ENCODE data around the gene RIPOR2.

Gene RIPOR2

DNA sequence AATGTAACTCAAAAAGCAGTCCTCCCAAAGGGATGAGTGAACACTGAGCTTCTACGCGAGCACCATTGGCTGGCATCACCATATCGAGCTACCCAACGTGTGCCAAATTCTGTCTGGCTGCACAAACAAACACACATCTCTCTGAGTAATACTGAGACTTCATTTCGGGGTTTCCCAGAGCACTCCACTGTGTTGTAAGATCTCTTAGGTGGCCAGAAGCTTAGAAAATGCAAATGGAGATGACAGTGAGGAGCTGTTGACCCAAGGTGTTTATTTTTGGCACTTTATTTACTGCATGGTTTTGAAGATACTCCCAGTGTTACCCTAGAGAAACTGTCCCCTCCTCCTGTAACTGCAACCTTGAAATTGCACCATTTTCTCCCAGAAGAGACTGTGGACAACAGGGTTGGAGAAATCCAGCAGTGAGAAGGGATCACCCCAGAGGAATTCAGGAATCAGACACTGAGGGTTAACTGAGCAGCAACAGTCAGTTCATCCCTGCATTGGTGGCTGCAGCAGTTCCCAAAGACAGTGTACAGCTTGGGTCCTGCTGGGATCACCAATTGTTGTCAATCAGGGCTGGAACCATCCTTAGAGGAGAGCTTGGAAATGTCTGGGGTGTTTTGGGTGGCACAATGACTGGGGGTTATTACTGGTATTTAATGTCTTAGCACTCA is 1.0 kb upstream of the RIPOR2 start:
- no peaks in the 10 kb centered on the region for H3K36me3 Mint-ChIP-seq (ENCODE audit: low read depth)

DNA sequence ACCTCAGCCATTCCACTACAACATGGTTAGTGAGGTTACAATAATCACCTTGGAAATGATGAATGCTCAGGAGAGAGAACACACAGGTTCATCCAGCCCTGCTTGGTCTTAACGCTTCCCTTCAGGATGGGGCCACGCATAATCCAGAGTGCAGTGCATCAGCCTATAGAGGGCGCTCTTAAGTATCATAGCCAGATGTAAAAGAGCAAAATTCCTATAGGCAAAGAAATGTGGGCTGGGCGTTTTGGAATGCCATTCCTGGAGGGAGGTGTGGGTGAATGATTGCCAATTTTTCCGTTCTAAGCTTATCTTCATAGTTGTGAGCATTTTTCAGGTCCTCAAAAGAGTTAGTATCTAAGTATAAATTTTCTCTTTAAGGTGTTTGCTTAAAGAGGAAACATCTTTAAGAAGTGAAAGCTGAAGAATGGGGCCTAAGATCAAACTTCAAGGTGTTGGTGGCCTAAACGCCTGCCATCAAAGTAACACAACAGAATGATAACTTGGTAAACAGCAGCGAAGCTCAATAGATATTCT is 1.8 kb downstream of the RIPOR2 start:
- Mint-ChIP-seq H3K9me3 (no peaks in the 10 kb centered on the region), H3K36me3 (ENCODE audit: low read depth) (no peaks in the 10 kb centered on the region), H3K27me3 (ENCODE audit: low read depth) (peaks cover 6% of the 10 kb centered on the region), H3K4me1 (peaks cover 47% of the 10 kb centered on the region), H3K4me3 (no peak overlapping the region), H3K27ac (no peak overlapping the region)
- TF ChIP-seq, protein P1, sequence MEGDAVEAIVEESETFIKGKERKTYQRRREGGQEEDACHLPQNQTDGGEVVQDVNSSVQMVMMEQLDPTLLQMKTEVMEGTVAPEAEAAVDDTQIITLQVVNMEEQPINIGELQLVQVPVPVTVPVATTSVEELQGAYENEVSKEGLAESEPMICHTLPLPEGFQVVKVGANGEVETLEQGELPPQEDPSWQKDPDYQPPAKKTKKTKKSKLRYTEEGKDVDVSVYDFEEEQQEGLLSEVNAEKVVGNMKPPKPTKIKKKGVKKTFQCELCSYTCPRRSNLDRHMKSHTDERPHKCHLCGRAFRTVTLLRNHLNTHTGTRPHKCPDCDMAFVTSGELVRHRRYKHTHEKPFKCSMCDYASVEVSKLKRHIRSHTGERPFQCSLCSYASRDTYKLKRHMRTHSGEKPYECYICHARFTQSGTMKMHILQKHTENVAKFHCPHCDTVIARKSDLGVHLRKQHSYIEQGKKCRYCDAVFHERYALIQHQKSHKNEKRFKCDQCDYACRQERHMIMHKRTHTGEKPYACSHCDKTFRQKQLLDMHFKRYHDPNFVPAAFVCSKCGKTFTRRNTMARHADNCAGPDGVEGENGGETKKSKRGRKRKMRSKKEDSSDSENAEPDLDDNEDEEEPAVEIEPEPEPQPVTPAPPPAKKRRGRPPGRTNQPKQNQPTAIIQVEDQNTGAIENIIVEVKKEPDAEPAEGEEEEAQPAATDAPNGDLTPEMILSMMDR (IDR thresholded peaks at IDR 0.05; ENCODE audit: unreplicated experiment in 3 of 3), result no peak

More for the DNA sequence above, 1.0 kb upstream of the RIPOR2 start:
- Mint-ChIP-seq H3K27ac (no peak overlapping the region), H3K4me3 (no peak overlapping the region), H3K4me1 (peaks cover 20% of the 10 kb centered on the region), H3K9me3 (no peaks in the 10 kb centered on the region), H3K27me3 (ENCODE audit: low read depth) (peaks cover 6% of the 10 kb centered on the region)
- TF ChIP-seq, protein P1 (IDR thresholded peaks at IDR 0.05; ENCODE audit: unreplicated experiment in 3 of 3), result no peak

- H3K27ac Mint-ChIP-seq, result peak overlapping the region in 1 of 3 experiments; percentile 13
- H3K27me3 Mint-ChIP-seq (ENCODE audit: low read depth), result peaks cover 6% of the 10 kb centered on the region
- H3K4me3 Mint-ChIP-seq, result no peak overlapping the region
- H3K36me3 Mint-ChIP-seq (ENCODE audit: low read depth), result no peaks in the 10 kb centered on the region
- H3K4me1 Mint-ChIP-seq, result peaks cover 54% of the 10 kb centered on the region
- TF ChIP-seq, protein P1 (IDR thresholded peaks at IDR 0.05; ENCODE audit: unreplicated experiment in 3 of 3), result no peak
- no peaks in the 10 kb centered on the region for H3K9me3 Mint-ChIP-seq
These were observed 2.5 kb downstream of the RIPOR2 start for GRCh38 chr6:24933266-24933665.

- Mint-ChIP-seq H3K27ac (peak overlapping the region in 1 of 3 experiments; percentile 64), H3K36me3 (ENCODE audit: low read depth) (no peaks in the 10 kb centered on the region), H3K9me3 (no peaks in the 10 kb centered on the region), H3K27me3 (ENCODE audit: low read depth) (peaks cover 6% of the 10 kb centered on the region), H3K4me1 (peaks cover 55% of the 10 kb centered on the region), H3K4me3 (no peak overlapping the region)
- TF ChIP-seq, protein P1 (IDR thresholded peaks at IDR 0.05; ENCODE audit: unreplicated experiment in 3 of 3), result no peak
These were observed 2.9 kb downstream of the RIPOR2 start for GRCh38 chr6:24932832-24933231.

DNA sequence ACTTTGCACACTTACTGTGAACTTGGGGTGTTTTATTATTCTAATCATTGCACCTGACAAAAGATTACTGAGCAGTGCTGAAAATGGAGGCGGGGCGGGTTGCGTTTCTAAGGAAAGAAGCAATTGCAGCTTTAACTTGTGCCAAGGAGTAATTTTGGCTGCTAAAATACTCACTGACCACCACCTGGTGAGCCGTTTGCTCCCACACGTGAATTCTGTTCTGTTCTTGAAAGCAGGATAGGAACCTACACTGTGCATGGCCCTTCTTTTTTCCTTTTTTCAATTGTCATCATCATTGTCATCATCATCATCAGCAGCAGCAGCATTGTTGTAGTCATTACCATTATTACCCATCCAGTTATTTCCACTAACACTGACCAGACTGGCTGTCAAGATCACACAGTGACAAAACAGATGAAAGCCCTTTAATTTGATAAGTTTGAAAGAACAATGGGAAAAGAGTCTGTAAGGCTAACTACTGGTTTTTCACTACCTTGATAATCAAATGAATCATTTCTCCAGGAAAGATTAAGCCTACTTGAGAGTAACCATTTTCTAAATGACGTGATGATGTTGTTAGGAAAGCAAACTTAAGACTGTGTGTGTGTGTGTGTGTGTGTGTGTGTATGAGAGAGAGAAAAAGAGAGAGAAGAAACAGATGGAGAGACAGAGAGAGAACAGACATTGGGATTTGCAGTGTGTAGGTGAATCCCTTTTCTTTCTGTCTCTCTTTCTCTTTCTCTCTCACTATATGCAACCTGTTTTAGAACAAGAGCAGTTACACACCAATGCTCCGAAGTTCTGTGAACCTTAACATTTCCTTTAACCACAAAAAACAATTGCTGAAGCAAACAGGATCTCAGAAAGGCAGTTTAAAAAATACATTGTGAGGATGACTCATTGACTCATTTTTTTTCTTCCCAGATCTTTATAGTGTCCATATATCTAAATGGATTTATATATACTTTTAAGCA is 3.8 kb downstream of the RIPOR2 start:
- H3K4me1 Mint-ChIP-seq, result peaks cover 63% of the 10 kb centered on the region
- peak overlapping the region; percentile 64 to 90 (median 75) for H3K27ac Mint-ChIP-seq
- TF ChIP-seq, protein P1 (IDR thresholded peaks at IDR 0.05; ENCODE audit: unreplicated experiment in 3 of 3), result no peak
- H3K9me3 Mint-ChIP-seq, result peaks cover 6% of the 10 kb centered on the region
- no peak overlapping the region for H3K4me3 Mint-ChIP-seq
- H3K36me3 Mint-ChIP-seq (ENCODE audit: low read depth), result peaks cover 4% of the 10 kb centered on the region
- peaks cover 6% of the 10 kb centered on the region for H3K27me3 Mint-ChIP-seq (ENCODE audit: low read depth)

All from nephron (organoid).